ENCODE results near the gene FAM13A.
A peak's percentile ranks its signal among the peaks of the same experiment; 100 is the strongest.

FAM13A gene

GRCh38 chr4:88771883-88772450 lies 285.0 kb downstream of the FAM13A start:
- no peak for DNase-seq

- no peak for DNase-seq
Observed at GRCh38 chr4:88765729-88766128, 291.3 kb downstream of the FAM13A start.

- DNase-seq, result no peak
Observed at GRCh38 chr4:88763075-88763474, 293.9 kb downstream of the FAM13A start.

- no peak for DNase-seq
Observed at GRCh38 chr4:88761861-88762523, 295.0 kb downstream of the FAM13A start.

- DNase-seq, result no peak
Observed at GRCh38 chr4:88761342-88761741, 295.6 kb downstream of the FAM13A start.

- DNase-seq, result no peak
Observed at GRCh38 chr4:88759895-88760290, 297.1 kb downstream of the FAM13A start.

- no peak for DNase-seq
Observed at GRCh38 chr4:88759039-88759894, 297.7 kb downstream of the FAM13A start.

- no peak for DNase-seq
Observed at GRCh38 chr4:88758264-88758663, 298.7 kb downstream of the FAM13A start.

GRCh38 chr4:88757776-88758175 lies 299.2 kb downstream of the FAM13A start:
- DNase-seq, result no peak

- no peak for DNase-seq
Observed at GRCh38 chr4:88757067-88757466, 299.9 kb downstream of the FAM13A start.

- peak in 1 of 4 experiments; percentile 6 for DNase-seq
Observed at GRCh38 chr4:88756149-88756548, 300.8 kb downstream of the FAM13A start.

- DNase-seq, result no peak
Observed at GRCh38 chr4:88755454-88755853, 301.5 kb downstream of the FAM13A start.

- no peak for DNase-seq
Observed at GRCh38 chr4:88754796-88755195, 302.2 kb downstream of the FAM13A start.

GRCh38 chr4:88753658-88754571 lies 303.1 kb downstream of the FAM13A start:
- no peak for DNase-seq

GRCh38 chr4:88752754-88753153 lies 304.2 kb downstream of the FAM13A start:
- DNase-seq, result no peak

GRCh38 chr4:88752076-88752463 lies 304.9 kb downstream of the FAM13A start:
- no peak for DNase-seq

GRCh38 chr4:88751258-88752075 lies 305.5 kb downstream of the FAM13A start:
- DNase-seq, result no peak

GRCh38 chr4:88750369-88750768 lies 306.6 kb downstream of the FAM13A start:
- no peak for DNase-seq

- no peak for DNase-seq
Observed at GRCh38 chr4:88747351-88747750, 309.6 kb downstream of the FAM13A start.

GRCh38 chr4:88746206-88746605 lies 310.8 kb downstream of the FAM13A start:
- DNase-seq, result no peak

GRCh38 chr4:88745581-88746163 lies 311.3 kb downstream of the FAM13A start:
- DNase-seq, result no peak
